Left ventricle myocardium inferior (tissue), 1 donor: ENCODE results near the gene MRPS10. TPM values are rescaled to one million over a fixed set of nuclear protein-coding genes. Genes with fewer than 3 reads are reported as not detected.

Experiments used
- DNase-seq: peaks from one replicate; pipeline ENCODE4 v3.0.0-alpha.2; 2020
- H3K27ac ChIP-seq: fragments of 200-600 bp; replicated peaks from 2 replicates; pipeline ENCODE4 v1.8.0; 2021
- H3K27me3 ChIP-seq: fragments of 200-600 bp; 2 replicates; pipeline ENCODE4 v1.8.0; 2021; ENCODE audit warnings: low read depth
- H3K36me3 ChIP-seq: fragments of 200-600 bp; 2 replicates; pipeline ENCODE4 v1.8.0; 2021
- H3K4me1 ChIP-seq: fragments of 200-600 bp; 2 replicates; pipeline ENCODE4 v1.8.0; 2021
- H3K4me3 ChIP-seq: fragments of 200-600 bp; 2 replicates; pipeline ENCODE4 v1.8.0; 2021; ENCODE audit warnings: mild to moderate bottlenecking, moderate library complexity
- H3K9me3 ChIP-seq: fragments of 200-600 bp; replicated peaks from 2 replicates; pipeline ENCODE4 v1.8.0; 2021
- intact Hi-C: fragments of 100-400 bp; cut with micrococcal nuclease; formaldehyde crosslinking; loops from one replicate; pipeline ENCODE4 v1.11.0; 2022
- total RNA-seq: library from RNA; stranded (reverse); fragmentation: NEBNext Ultra II Directional; extraction: Animal tissue kit (Norgen Biotek cat#: 25700); gene quantifications from one replicate; pipeline ENCODE4 v1.2.1, GENCODE V29; 2021
- TF ChIP-seq, protein P1 (sequence below): fragments of 200-600 bp; IDR thresholded peaks from 2 replicates; pipeline ENCODE4 v1.8.0; 2021; ENCODE audit warnings: antibody characterized with exemption, mild to moderate bottlenecking, borderline replicate concordance
- donor health status: DM: no; HTN: yes; CAD: no; lungs with severe emphysema.

Gene MRPS10
- total RNA-seq, 1 donor from 2014 or later, result 64.3 TPM

DNA sequence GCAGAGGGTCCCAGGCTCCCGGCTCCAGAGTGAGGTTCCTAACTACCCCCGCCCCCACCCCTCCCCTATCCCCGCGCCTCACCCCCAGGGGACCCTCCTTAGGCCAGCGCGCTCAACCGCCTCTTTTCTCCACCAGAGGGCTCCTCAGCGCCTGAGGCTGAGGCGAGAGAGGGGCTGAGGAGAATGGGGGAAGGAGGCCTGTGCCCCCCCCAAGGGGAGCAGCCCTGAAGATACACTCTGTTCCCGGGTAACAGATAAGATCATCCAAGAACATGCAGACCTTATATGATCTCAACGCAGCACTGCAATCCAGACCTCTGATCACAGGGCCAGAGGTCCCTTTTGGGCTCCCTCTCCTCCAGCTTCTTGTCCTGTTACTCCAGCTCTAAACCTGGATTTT lies 43.3 kb upstream of the MRPS10 start:
- no peak for DNase-seq
- TF ChIP-seq, protein P1, sequence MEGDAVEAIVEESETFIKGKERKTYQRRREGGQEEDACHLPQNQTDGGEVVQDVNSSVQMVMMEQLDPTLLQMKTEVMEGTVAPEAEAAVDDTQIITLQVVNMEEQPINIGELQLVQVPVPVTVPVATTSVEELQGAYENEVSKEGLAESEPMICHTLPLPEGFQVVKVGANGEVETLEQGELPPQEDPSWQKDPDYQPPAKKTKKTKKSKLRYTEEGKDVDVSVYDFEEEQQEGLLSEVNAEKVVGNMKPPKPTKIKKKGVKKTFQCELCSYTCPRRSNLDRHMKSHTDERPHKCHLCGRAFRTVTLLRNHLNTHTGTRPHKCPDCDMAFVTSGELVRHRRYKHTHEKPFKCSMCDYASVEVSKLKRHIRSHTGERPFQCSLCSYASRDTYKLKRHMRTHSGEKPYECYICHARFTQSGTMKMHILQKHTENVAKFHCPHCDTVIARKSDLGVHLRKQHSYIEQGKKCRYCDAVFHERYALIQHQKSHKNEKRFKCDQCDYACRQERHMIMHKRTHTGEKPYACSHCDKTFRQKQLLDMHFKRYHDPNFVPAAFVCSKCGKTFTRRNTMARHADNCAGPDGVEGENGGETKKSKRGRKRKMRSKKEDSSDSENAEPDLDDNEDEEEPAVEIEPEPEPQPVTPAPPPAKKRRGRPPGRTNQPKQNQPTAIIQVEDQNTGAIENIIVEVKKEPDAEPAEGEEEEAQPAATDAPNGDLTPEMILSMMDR, result peak; percentile 68
- peak overlapping the region; percentile 67 for H3K27ac ChIP-seq
- peaks cover 42% of the 10 kb centered on the region for H3K4me1 ChIP-seq
- intact Hi-C loops, result no loop called here
- H3K36me3 ChIP-seq, result peaks cover 12% of the 10 kb centered on the region
- peak overlapping the region; percentile 11 for H3K4me3 ChIP-seq
- no peaks in the 10 kb centered on the region for H3K27me3 ChIP-seq
- no peaks in the 10 kb centered on the region for H3K9me3 ChIP-seq

DNA sequence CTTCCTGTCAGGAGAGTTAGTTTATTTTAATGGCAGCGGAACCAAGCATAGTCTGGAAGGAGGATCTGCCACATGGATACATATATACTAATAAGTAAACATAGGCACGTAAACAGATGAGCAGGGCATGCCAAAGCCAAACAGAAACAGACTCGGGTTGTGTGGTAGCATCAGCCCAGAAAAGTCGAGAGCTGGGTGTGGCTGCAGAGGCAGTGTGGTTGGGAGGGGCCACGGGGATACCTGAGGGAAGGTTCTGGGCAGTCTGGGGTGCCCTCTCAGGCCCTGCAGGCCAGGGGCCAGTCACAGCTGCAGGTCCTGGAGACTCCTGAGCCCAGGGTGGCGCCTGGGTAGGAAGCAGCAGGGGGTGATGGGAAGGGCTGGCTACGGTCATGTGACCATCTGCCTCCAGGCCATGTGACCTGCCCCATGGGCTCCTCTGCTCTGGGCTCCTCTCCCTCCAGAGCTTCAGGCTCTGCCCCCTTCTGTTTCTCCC lies 42.8 kb upstream of the MRPS10 start:
- H3K4me1 ChIP-seq, result peaks cover 42% of the 10 kb centered on the region
- DNase-seq, result no peak
- H3K36me3 ChIP-seq, result peaks cover 12% of the 10 kb centered on the region
- peak overlapping the region; percentile 67 for H3K27ac ChIP-seq
- TF ChIP-seq, protein P1, result no peak
- peak overlapping the region; percentile 11 for H3K4me3 ChIP-seq
- no peaks in the 10 kb centered on the region for H3K27me3 ChIP-seq
- intact Hi-C loops, result no loop called here
- H3K9me3 ChIP-seq, result no peaks in the 10 kb centered on the region

DNA sequence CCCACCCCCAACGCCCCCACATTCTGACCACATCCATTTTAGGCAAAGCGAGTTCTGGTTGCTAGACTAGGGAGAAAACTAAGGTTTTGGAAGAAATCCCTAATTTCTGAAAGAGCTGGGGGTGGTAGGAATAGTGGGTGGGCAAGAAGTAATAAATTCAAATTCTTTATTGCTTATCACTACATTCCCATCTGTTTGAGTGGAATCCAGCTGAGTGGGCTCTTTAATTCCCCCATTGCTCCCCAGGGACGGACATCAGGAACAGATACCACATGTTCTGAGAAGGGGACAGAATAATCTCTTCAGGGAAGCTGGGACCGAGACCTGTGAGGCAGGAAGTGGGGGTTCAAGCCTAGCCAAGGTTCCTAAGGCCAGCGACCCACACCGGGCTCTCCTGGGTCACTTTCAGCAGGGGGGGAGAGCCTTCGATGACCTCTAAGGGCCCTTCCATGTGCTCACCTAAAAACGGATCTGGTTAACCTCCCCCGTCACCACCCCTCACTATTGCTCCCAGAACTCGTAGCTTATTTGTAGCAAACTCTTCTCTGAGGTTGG lies 42.3 kb upstream of the MRPS10 start:
- Histone ChIP-seq H3K27ac (peak overlapping the region; percentile 67), H3K27me3 (no peaks in the 10 kb centered on the region), H3K36me3 (peaks cover 14% of the 10 kb centered on the region), H3K4me1 (peaks cover 43% of the 10 kb centered on the region), H3K4me3 (no peak overlapping the region), H3K9me3 (no peaks in the 10 kb centered on the region)
- TF ChIP-seq, protein P1, result no peak
- intact Hi-C loops, result loop anchor here (10.0 kb wide), 2 partner anchors 195 to 275 kb away; partner anchors contain the start of gene TRERF1
- no peak for DNase-seq

DNA sequence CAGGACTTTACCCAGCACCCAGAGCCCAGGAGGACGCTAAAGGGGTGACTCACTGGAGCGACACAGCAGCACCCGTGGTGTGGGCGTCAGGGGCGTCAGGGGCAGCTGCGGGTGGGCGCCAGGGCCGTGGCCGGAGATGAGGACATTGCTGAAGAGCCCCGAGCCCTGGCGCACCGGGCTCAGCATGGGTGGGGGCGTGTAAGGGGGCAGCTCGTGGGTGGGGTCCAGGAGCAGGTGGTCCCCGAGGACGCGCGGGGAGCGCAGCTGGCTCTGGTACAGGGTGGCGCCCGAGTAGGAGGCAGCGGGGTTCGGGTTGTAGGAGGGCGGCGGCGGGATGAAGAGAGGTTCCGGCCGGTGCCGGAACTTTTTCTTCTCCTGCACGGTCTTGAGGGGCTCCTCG lies 41.6 kb upstream of the MRPS10 start:
- Histone ChIP-seq H3K27ac (peak overlapping the region; percentile 67), H3K9me3 (no peaks in the 10 kb centered on the region), H3K36me3 (peaks cover 20% of the 10 kb centered on the region), H3K27me3 (no peaks in the 10 kb centered on the region), H3K4me1 (peaks cover 44% of the 10 kb centered on the region), H3K4me3 (no peak overlapping the region)
- TF ChIP-seq, protein P1, result no peak
- intact Hi-C loops, result loop anchor here (10.0 kb wide), 2 partner anchors 196 to 276 kb away; partner anchors contain the start of gene TRERF1
- no peak for DNase-seq

DNA sequence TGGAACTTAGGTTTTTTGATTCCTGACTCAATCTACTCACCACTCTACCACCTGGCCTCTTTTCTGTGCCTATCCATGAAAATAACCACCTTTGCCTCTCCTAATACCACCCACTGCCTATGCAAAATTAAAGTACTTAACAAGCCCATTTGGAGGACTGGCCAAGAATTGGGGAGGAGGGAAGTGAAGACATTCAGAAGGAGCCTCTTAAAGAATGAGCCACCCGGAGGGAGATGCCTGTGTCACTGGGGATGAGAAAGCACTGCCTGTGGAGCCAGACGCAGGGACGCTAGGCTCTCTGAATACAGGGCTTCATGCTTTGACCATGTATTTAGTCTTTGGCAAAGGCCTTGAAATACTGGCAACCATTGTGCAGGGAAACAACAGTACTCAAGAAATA lies 40.0 kb upstream of the MRPS10 start:
- DNase-seq, result no peak
- Histone ChIP-seq H3K27me3 (no peaks in the 10 kb centered on the region), H3K4me3 (no peak overlapping the region), H3K27ac (peak overlapping the region; percentile 35), H3K9me3 (no peaks in the 10 kb centered on the region), H3K4me1 (peaks cover 42% of the 10 kb centered on the region), H3K36me3 (peaks cover 24% of the 10 kb centered on the region)
- intact Hi-C loops, result loop anchor here (10.0 kb wide), 2 partner anchors 197 to 277 kb away; partner anchors contain the start of gene TRERF1
- TF ChIP-seq, protein P1, result no peak
